SK-N-SH (cell line): ENCODE measurements around the gene SLC22A4. TPM values are rescaled to one million over a fixed set of nuclear protein-coding genes. Genes with fewer than 3 reads are reported as not detected.

Experiments
- CTCF ChIA-PET: fragments of 300-600, 350-600 bp; formaldehyde crosslinking; extraction: SDS; loops from one replicate; lab custom pipeline; 2021; lab: Yijun Ruan, JAX
- POLR2A ChIA-PET: fragments of 350-600 bp; sonication (Branson Sonifier 250); formaldehyde crosslinking; extraction: SDS; loops from one replicate; lab custom pipeline; 2020; ENCODE audit warnings: antibody characterized with exemption, inconsistent platforms; lab: Yijun Ruan, JAX
- DNase-seq: peaks from one replicate; pipeline ENCODE4 v3.0.0; 2012
- H2AFZ ChIP-seq: fragments of 200-600 bp; sonication (generic); 2 replicates; pipeline ENCODE4 v1.8.1; 2016; ENCODE audit warnings: antibody characterized with exemption, mild to moderate bottlenecking, low read depth
- H3F3A ChIP-seq: fragments of 200-600 bp; sonication (generic); replicated peaks from 2 replicates; pipeline ENCODE3; 2016; ENCODE audit warnings: antibody characterized with exemption, mild to moderate bottlenecking; ENCODE audit not compliant: insufficient read depth
- H3K27ac ChIP-seq, 2 experiments: fragments of 200-500 bp in 1 of 2; fragments of 200-600 bp in 1 of 2; sonication (Bioruptor generic) in 1 of 2; sonication (generic), shearing (Covaris generic) in 1 of 2; 2 replicates each; pipeline versions ENCODE4 v1.5.1 to v1.6.1; 2014 to 2016; ENCODE audit warnings: low read depth in 2 of 2, inconsistent platforms in 1 of 2, low read length in 1 of 2, mild to moderate bottlenecking in 1 of 2, mixed read lengths in 1 of 2
- H3K27me3 ChIP-seq: fragments of 200-600 bp; sonication (generic), shearing (Covaris generic); 2 replicates; pipeline ENCODE4 v1.6.1; 2016; ENCODE audit warnings: mixed run types; ENCODE audit not compliant: insufficient read depth
- H3K36me3 ChIP-seq, 2 experiments: fragments of 200-500 bp in 1 of 2; fragments of 200-600 bp in 1 of 2; sonication (Bioruptor generic) in 1 of 2; sonication (generic) in 1 of 2; replicated peaks in 1 of 2; 2 replicates each; pipeline versions ENCODE3 to v1.5.1; 2014 to 2016; ENCODE audit warnings: low read length in 1 of 2, mild to moderate bottlenecking in 1 of 2; ENCODE audit not compliant: insufficient read depth in 2 of 2, control insufficient read depth in 1 of 2
- H3K4me1 ChIP-seq, 2 experiments: fragments of 200-500 bp in 1 of 2; fragments of 200-600 bp in 1 of 2; sonication (Bioruptor generic) in 1 of 2; sonication (generic), shearing (Covaris generic) in 1 of 2; 2 replicates each; pipeline versions ENCODE4 v1.5.1 to v1.6.1; 2014 to 2016; ENCODE audit warnings: low read depth in 1 of 2, low read length in 1 of 2, mixed run types in 1 of 2; ENCODE audit not compliant: insufficient read depth in 2 of 2, control insufficient read depth in 1 of 2
- H3K4me2 ChIP-seq: fragments of 200-600 bp; sonication (generic), shearing (Covaris generic); 2 replicates; pipeline ENCODE4 v1.6.1; 2017; ENCODE audit warnings: mixed run types
- H3K4me3 ChIP-seq, 2 experiments: fragments of 200-500 bp in 1 of 2; fragments of 200-600 bp in 1 of 2; sonication (Bioruptor generic) in 1 of 2; sonication (generic), shearing (Covaris generic) in 1 of 2; 2 replicates each; pipeline versions ENCODE4 v1.5.1 to v1.8.1; 2014 to 2016; ENCODE audit warnings: low read depth in 2 of 2, inconsistent platforms in 1 of 2, low read length in 1 of 2, mild to moderate bottlenecking in 1 of 2, mixed read lengths in 1 of 2, moderate library complexity in 1 of 2
- H3K79me2 ChIP-seq: fragments of 200-600 bp; sonication (generic); 2 replicates; pipeline ENCODE4 v1.8.1; 2017; ENCODE audit warnings: mild to moderate bottlenecking; ENCODE audit not compliant: insufficient read depth
- H3K9ac ChIP-seq: fragments of 200-600 bp; sonication (generic); 2 replicates; pipeline ENCODE4 v1.6.1; 2017; ENCODE audit warnings: mixed run types
- H3K9me2 ChIP-seq: fragments of 200-600 bp; sonication (generic); 2 replicates; pipeline ENCODE4 v1.6.1; 2017; ENCODE audit warnings: mixed run types
- H3K9me3 ChIP-seq: fragments of 200-600 bp; sonication (generic); 2 replicates; pipeline ENCODE4 v1.6.1; 2017; ENCODE audit warnings: mixed run types, mild to moderate bottlenecking, moderate library complexity
- H4K20me1 ChIP-seq: fragments of 200-600 bp; sonication (generic); 2 replicates; pipeline ENCODE4 v1.6.1; 2017; ENCODE audit warnings: mild to moderate bottlenecking, mixed run types; ENCODE audit not compliant: insufficient read depth
- CTCF ChIP-seq: fragments of 200-600 bp; sonication (generic); IDR thresholded peaks from 2 replicates; pipeline ENCODE4 v1.6.1; 2017; ENCODE audit warnings: antibody characterized with exemption, mild to moderate bottlenecking, moderate library complexity
- FOXM1 ChIP-seq: IDR thresholded peaks from 2 replicates; pipeline ENCODE4 v1.4.0; 2012; ENCODE audit warnings: low read depth, mild to moderate bottlenecking
- GATA2 ChIP-seq: sonication (generic); formaldehyde crosslinking; IDR thresholded peaks from 2 replicates; pipeline ENCODE4 v1.5.0; 2020; ENCODE audit warnings: mild to moderate bottlenecking, missing genetic modification reagents
- NFIC ChIP-seq: IDR thresholded peaks from 2 replicates; pipeline ENCODE4 v1.4.0; 2012; ENCODE audit warnings: borderline replicate concordance
- RAD21 ChIP-seq: IDR thresholded peaks from 2 replicates; pipeline ENCODE4 v1.6.1; 2012; ENCODE audit warnings: mild to moderate bottlenecking, low read length
- SMC3 ChIP-seq: IDR thresholded peaks from 2 replicates; pipeline ENCODE4 v1.6.1; 2012; ENCODE audit warnings: low read depth, low read length, improper control_type of control experiment
- WGBS: methylation state at CpG from one replicate; pipeline ENCODE4 v1.1.6; 2017; ENCODE audit warnings: low lambda C conversion rate; 5-methylcytosine and 5-hydroxymethylcytosine counted together
- polyA plus RNA-seq, 3 experiments: library from polyadenylated mRNA; depleted of rRNA; stranded (reverse); fragments of >200 nt; gene quantifications; 2 replicates each; pipeline ENCODE4 v1.2.3, GENCODE V29; 2012
- TF ChIP-seq, protein P1 (sequence below): IDR thresholded peaks from 2 replicates; pipeline ENCODE4 v1.4.0; 2012; ENCODE audit warnings: low read depth

The SLC22A4 gene
- polyA plus RNA-seq, 1 of the 3 experiments (the other 2 are of a cell fraction), result 3.3 TPM

GRCh38 chr5:132281856-132282614, 12.2 kb upstream of the SLC22A4 start:
- no peaks in the 10 kb centered on the region for H4K20me1 ChIP-seq
- no peaks in the 10 kb centered on the region for H3K27me3 ChIP-seq
- ChIA-PET CTCF (interaction anchor here (0.7 to 2.4 kb wide), 8 partner anchors 9 to 129 kb away, joined by 3 to 15 read pairs (median 4); partner anchors contain the start of gene SLC22A4), POLR2A (interaction anchor here (1.6 kb wide), 1 partner anchor 12 kb away, joined by 5 read pairs; the partner anchor contains the start of gene SLC22A4)
- H3K4me1 ChIP-seq, result peaks cover 0 to 11% of the 10 kb centered on the region in 2 experiments; a peak in 2 of 4 replicates
- DNase-seq, result no peak
- H3K9ac ChIP-seq, result no peak overlapping the region
- no peak overlapping the region for H3K4me3 ChIP-seq
- no peaks in the 10 kb centered on the region for H3K9me2 ChIP-seq
- H3K79me2 ChIP-seq, result no peaks in the 10 kb centered on the region
- TF ChIP-seq GATA2 (CRISPR knock-in tag), result peak; percentile 23; the same call in 1 of the 2 replicates
- TF ChIP-seq FOXM1, result no peak
- TF ChIP-seq RAD21, result 0 out of 2 replicates have a peak, but pooled peaks have one; percentile 10
- no peaks in the 10 kb centered on the region for H3F3A ChIP-seq
- no peaks in the 10 kb centered on the region for H3K9me3 ChIP-seq
- no peak overlapping the region for H3K4me2 ChIP-seq
- no peak overlapping the region for H2AFZ ChIP-seq
- 74% methylated on average over 8 of the region's 9 CpGs for WGBS
- no peak overlapping the region for H3K27ac ChIP-seq
- H3K36me3 ChIP-seq, result no peaks in the 10 kb centered on the region

DNA sequence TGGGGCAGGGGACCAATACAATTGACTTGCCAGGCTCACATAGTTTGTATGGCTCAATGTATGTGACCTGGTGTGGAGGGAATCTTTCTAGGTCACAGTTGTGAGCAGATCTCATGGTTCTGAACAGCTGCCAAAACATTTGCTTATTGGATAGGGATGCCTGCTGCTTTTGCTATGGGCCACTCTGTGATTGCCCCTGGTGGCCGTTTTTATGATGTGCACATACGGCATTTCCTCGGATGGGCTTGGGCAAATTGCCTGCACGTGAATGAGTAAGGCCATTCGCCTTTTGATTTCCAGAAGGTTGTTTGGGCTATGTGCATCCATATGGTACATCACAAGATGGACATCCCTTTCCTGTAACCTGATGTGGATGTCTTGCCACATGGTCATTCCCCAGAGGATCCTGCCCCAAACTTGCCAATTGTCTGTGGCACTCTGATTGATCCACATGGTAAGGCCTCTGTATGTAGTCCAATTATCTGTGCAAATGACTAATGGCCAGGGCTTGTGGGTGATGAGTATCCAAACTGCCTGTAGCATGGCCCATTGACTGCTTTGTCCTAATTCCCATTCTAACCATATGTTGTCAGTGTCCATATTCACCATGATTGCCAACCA, 10.7 kb upstream of the SLC22A4 start:
- Histone ChIP-seq H3K4me3 (no peak overlapping the region), H3K27ac (no peak overlapping the region), H2AFZ (no peak overlapping the region), H3K79me2 (no peaks in the 10 kb centered on the region), H3K27me3 (no peaks in the 10 kb centered on the region), H3F3A (no peaks in the 10 kb centered on the region), H3K36me3 (no peaks in the 10 kb centered on the region), H3K9ac (no peak overlapping the region), H4K20me1 (no peaks in the 10 kb centered on the region), H3K9me2 (no peaks in the 10 kb centered on the region), H3K4me2 (no peak overlapping the region), H3K4me1 (peaks cover 0 to 9% of the 10 kb centered on the region in 2 experiments; a peak in 2 of 4 replicates), H3K9me3 (no peaks in the 10 kb centered on the region)
- TF ChIP-seq, protein P1, sequence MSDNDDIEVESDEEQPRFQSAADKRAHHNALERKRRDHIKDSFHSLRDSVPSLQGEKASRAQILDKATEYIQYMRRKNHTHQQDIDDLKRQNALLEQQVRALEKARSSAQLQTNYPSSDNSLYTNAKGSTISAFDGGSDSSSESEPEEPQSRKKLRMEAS, result no peak
- TF ChIP-seq SMC3 (peak; percentile 35; the same call in 1 of the 2 replicates), CTCF (peak; percentile 59), NFIC (peak; percentile 34; the same call in 1 of the 2 replicates), RAD21 (peak; percentile 60)
- ChIA-PET POLR2A (no interaction called here), CTCF (interaction anchor here (0.6 to 1.9 kb wide), 6 partner anchors 10 to 100 kb away, joined by 3 to 7 read pairs (median 4); partner anchors contain the start of gene SLC22A4)
- WGBS, result 45% methylated on average over 5 of the region's 5 CpGs
- DNase-seq, result peak; percentile 67
